IPS-20b (cell line): ENCODE results near the gene ARHGDIA.
"Not testable (repeated sequence)": the region's sequence is repeated elsewhere in the genome, so short reads cannot be mapped to it uniquely, and the experiment has no call there.

Experiments
- H3K27ac ChIP-seq: one replicate; pipeline ENCODE4 v1.5.1; 2013; ENCODE audit warnings: low read length
- H3K27me3 ChIP-seq: 2 replicates; pipeline ENCODE4 v1.6.1; 2013; ENCODE audit warnings: mild to moderate bottlenecking, low read length, inconsistent platforms; ENCODE audit not compliant: insufficient read depth
- H3K36me3 ChIP-seq: 2 replicates; pipeline ENCODE4 v1.6.1; 2013; ENCODE audit warnings: low read depth, mild to moderate bottlenecking, inconsistent platforms, low read length, moderate library complexity; ENCODE audit not compliant: insufficient read depth
- H3K4me1 ChIP-seq: 2 replicates; pipeline ENCODE4 v1.6.1; 2013; ENCODE audit warnings: mild to moderate bottlenecking, control low read depth, inconsistent platforms, low read length, moderate library complexity; ENCODE audit not compliant: insufficient read depth
- H3K4me3 ChIP-seq: 2 replicates; pipeline ENCODE4 v1.5.1; 2013; ENCODE audit warnings: mild to moderate bottlenecking, low read length, inconsistent platforms
- H3K9ac ChIP-seq: 2 replicates; pipeline ENCODE4 v1.6.1; 2013; ENCODE audit warnings: low read depth, mild to moderate bottlenecking, inconsistent platforms, low read length, moderate library complexity
- H3K9me3 ChIP-seq: 2 replicates; pipeline ENCODE4 v1.6.1; 2013; ENCODE audit warnings: mild to moderate bottlenecking, low read depth, low read length, inconsistent platforms; ENCODE audit not compliant: insufficient read depth

ARHGDIA gene

DNA sequence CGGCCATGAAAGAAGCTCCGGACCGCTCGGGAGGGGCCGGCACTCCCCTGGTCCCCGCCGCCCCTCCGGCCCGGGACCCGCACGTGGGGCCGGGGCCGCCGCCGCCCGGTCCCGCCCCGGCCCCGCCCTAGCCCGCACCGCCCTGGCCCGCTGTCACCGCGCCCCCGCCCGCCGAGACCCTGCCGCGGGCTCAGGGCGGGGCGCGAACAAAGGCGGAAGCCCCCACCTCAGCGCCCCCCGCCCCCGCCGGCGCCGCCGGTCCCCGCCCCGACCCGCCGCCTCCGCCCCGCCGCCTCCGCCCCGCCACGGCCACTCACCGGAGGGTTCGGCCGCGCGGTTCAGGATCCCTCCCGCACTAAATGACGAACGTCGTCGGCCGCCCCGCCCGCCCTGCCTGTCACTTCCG lies at the start of gene ARHGDIA:
Gene ARHGDIA (minus strand): TSS at position 357 of the 406 bp plus-strand sequence. CDS start 1,407 bp downstream, outside the sequence.
- peak within 1 kb of the TSS; percentile 91 for H3K4me3 ChIP-seq
- peak within 1 kb of the TSS; percentile 98 for H3K9ac ChIP-seq
- no peaks in the 10 kb centered on the region for H3K27me3 ChIP-seq
- peak within 1 kb of the TSS; percentile 76 for H3K27ac ChIP-seq
- peaks cover 7% of the 10 kb centered on the region; the same call in 1 of the 2 replicates for H3K36me3 ChIP-seq
- no peaks in the 10 kb centered on the region for H3K9me3 ChIP-seq
- no peaks in the 10 kb centered on the region for H3K4me1 ChIP-seq

DNA sequence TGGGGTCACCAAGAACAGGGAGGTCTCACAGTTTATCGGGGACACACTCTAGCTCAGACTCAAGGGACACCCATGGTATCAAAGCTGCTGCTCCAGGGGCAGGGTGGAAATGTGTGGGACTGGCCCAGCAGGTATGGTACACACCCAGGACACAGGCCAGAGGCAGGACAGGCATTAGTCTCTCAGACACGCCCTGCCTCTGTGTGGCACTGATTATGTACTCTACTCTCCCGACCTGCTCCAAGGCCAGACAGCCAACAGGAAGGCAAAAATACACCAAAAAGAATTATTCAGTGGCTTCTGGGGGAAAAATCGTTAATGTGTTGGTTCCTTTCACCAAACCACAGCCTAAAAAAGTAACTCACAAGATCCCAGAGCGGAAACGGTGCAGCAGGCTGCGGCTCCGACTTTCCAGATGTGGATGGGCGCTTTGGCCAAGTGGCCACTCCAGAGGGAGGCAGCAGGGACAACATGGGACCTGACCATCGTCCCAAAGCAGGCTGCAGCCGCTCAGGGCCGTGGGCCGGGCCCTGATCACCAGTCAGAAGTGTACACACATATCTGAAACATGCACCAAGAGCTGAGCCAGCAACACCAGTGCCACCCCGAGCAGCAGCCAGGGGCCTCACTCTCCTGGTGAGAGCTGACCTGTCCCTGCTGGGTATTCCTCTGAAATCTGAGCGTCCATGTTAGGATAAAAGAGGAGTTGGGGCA lies 47.9 kb upstream of the ARHGDIA start:
- Histone ChIP-seq H3K9ac (no peak overlapping the region), H3K27ac (no peak overlapping the region), H3K4me1 (peaks cover 10% of the 10 kb centered on the region; the same call in 1 of the 2 replicates), H3K9me3 (no peaks in the 10 kb centered on the region), H3K27me3 (no peaks in the 10 kb centered on the region), H3K36me3 (peaks cover 55% of the 10 kb centered on the region), H3K4me3 (no peak overlapping the region)

DNA sequence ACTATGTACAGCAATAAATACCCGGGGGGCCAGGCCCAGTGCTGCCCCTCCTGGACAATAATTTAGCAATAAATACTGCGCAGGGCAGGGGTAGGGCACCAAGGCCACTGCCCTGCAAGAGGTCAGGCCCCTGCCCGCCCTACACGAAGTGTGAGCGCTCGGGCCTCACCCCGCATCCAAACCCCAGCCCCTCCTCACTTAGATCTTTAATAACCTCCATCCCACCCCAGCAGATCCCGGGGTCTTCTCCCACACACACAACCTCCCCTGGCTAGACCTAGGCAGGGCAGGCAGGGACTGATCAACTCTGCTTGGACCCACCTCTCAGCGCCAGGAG lies 47.2 kb upstream of the ARHGDIA start:
- not testable (repeated sequence) for H3K4me1 ChIP-seq, H3K27ac ChIP-seq, H3K9ac ChIP-seq, H3K9me3 ChIP-seq, H3K27me3 ChIP-seq
- Histone ChIP-seq H3K4me3 (peak overlapping the region; percentile 42; the same call in 1 of the 2 replicates), H3K36me3 (peaks cover 62% of the 10 kb centered on the region)

GRCh38 chr17:81917565-81918332 lies 46.6 kb upstream of the ARHGDIA start, which contains the start of gene SIRT7:
TSS of gene SIRT7 (minus strand) at chr17:81918176. CDS start at chr17:81918131, 45 bp downstream.
- Histone ChIP-seq H3K4me1 (peaks cover 6% of the 10 kb centered on the region; the same call in 1 of the 2 replicates), H3K4me3 (peak within 1 kb of the TSS; percentile 64), H3K9ac (peak within 1 kb of the TSS; percentile 50; the same call in 1 of the 2 replicates), H3K27me3 (no peaks in the 10 kb centered on the region), H3K36me3 (peaks cover 66% of the 10 kb centered on the region), H3K27ac (no peak within 1 kb of the TSS), H3K9me3 (no peaks in the 10 kb centered on the region)

DNA sequence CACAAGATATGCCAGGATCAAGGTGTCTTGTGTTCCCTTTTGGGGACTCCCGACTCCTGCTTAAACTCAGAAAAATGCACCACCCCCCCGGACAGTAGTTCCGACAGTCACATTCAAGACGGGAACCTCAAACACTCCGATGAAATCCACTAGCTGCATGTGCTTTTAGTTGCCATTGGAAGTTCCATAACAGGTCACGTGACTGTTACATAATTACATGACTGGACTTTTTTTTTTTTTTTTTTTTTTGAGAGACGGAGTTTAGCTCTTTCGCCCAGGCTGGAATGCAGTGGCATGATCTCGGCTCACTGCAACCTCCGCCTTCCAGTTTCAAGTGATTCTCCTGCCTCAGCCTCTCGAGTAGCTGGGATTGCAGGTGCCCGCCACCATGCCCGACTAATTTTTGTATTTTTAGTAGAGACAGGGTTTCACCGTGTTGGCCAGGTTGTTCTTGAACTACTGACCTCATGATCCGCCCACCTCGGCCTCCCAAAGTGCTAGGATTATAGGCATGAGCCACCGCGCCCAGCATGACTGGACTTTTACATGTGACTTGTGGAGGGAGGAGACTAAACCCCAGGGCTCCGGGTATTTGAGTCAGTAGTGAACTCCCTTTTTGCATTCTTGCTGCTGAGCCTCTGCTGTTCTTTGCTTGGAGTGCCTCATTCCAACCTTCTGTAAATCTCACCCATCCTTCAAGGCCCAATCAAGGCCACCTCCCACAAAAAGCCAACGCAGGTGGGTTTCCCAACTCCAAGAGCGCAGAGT lies 45.3 kb upstream of the ARHGDIA start:
- peak overlapping the region; percentile 64; the same call in 1 of the 2 replicates for H3K4me3 ChIP-seq
- no peak overlapping the region for H3K9ac ChIP-seq
- H3K36me3 ChIP-seq = peaks cover 55% of the 10 kb centered on the region
- H3K27ac ChIP-seq = no peak overlapping the region
- H3K4me1 ChIP-seq = peaks cover 6% of the 10 kb centered on the region; the same call in 1 of the 2 replicates
- no peaks in the 10 kb centered on the region for H3K9me3 ChIP-seq
- H3K27me3 ChIP-seq = no peaks in the 10 kb centered on the region

- Histone ChIP-seq H3K27me3 (peaks cover 4% of the 10 kb centered on the region; the same call in 1 of the 2 replicates), H3K9me3 (no peaks in the 10 kb centered on the region), H3K36me3 (peaks cover 44% of the 10 kb centered on the region), H3K27ac (no peak overlapping the region), H3K9ac (no peak overlapping the region), H3K4me3 (no peak overlapping the region), H3K4me1 (peaks cover 6% of the 10 kb centered on the region; the same call in 1 of the 2 replicates)
Measured at GRCh38 chr17:81915331-81915730, 44.2 kb upstream of the ARHGDIA start.

DNA sequence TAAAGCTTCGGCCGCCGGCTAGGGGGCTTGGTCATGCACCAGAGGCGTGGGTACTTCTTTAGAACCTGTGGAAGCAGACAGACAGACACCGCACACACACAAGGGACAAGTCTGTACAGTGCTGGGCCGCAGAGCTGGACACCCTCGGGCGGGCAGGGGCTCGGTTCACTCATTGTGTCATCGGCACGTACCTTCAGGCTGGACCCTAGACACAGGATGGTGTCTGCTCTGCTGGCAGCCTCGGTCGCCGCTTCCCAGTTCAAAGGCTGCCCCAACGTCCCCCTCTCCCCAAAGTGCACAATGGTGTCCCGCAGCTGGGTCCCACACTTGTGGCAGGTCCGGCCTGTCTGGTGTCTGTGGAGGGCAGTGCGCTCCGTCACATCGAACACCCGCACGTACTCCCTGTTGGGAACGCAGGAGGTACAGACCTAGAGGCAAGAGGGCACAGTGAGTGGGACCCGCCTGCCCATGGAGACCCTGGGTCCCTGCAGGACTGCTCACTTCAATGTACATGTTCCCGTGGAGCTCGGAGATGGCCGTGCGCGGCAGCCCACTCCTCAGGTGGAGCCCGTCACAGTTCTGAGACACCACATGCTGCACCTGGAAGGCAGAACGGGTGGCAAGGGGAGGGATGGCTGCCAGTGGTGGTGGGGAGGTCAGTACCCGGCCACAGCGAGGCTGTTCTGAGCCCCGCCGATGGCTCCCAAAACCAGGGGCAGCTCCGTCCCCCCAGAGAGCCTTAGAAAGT lies 43.1 kb upstream of the ARHGDIA start:
- H3K9me3 ChIP-seq = no peaks in the 10 kb centered on the region
- H3K27me3 ChIP-seq = peaks cover 6% of the 10 kb centered on the region; the same call in 1 of the 2 replicates
- peaks cover 6% of the 10 kb centered on the region; the same call in 1 of the 2 replicates for H3K4me1 ChIP-seq
- H3K9ac ChIP-seq = no peak overlapping the region
- no peak overlapping the region for H3K4me3 ChIP-seq
- H3K36me3 ChIP-seq = peaks cover 35% of the 10 kb centered on the region
- no peak overlapping the region for H3K27ac ChIP-seq

- Histone ChIP-seq H3K4me1 (peaks cover 6% of the 10 kb centered on the region; the same call in 1 of the 2 replicates), H3K4me3 (no peak overlapping the region), H3K27me3 (peaks cover 6% of the 10 kb centered on the region; the same call in 1 of the 2 replicates), H3K9me3 (no peaks in the 10 kb centered on the region), H3K36me3 (peaks cover 29% of the 10 kb centered on the region), H3K27ac (no peak overlapping the region), H3K9ac (no peak overlapping the region)
Measured at GRCh38 chr17:81913394-81914102, 42.4 kb upstream of the ARHGDIA start.

DNA sequence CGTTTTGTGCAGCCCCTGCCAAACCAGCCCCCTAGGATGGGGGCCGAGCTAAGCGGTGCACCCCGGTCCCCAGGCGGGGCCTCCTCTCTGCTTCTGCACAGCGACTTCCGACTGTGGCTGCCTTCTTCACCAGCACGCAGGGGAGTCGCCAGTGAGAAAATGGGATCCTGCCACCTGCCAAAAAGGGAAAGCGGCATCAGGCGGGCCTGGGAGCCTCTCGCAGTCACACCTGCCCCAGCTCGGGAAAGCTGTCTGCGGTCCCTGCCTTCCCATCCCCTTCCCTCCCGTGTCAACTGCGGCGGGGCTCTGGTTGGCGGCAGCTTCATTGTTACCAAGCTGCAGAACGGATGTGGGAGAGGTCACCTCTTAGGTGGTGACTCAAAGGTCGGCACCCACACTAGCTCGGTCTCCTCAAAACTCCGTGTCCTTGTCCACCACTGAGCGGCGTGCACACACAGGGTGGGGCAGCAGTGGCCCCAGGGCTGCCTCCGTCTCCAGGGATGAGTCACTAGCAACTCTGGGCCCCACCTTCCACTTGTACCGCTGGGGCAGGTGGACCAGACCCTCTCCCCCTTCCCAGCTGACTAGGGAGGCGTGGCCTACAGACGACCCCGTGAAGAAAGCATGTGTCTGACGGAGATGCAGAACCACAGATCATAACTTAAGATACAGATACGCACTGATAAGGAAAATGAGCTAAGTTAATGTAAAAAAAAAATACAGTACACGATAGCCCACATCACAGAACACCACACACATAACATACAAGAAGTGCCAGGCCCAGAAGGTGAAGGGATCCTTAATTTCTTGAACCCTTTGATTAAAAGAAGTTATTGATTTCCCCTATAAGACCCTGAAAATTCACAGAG lies 41.5 kb upstream of the ARHGDIA start:
- Histone ChIP-seq H3K27ac (no peak overlapping the region), H3K9ac (no peak overlapping the region), H3K27me3 (peaks cover 6% of the 10 kb centered on the region; the same call in 1 of the 2 replicates), H3K4me1 (peaks cover 6% of the 10 kb centered on the region; the same call in 1 of the 2 replicates), H3K36me3 (peaks cover 32% of the 10 kb centered on the region), H3K9me3 (no peaks in the 10 kb centered on the region), H3K4me3 (no peak overlapping the region)

DNA sequence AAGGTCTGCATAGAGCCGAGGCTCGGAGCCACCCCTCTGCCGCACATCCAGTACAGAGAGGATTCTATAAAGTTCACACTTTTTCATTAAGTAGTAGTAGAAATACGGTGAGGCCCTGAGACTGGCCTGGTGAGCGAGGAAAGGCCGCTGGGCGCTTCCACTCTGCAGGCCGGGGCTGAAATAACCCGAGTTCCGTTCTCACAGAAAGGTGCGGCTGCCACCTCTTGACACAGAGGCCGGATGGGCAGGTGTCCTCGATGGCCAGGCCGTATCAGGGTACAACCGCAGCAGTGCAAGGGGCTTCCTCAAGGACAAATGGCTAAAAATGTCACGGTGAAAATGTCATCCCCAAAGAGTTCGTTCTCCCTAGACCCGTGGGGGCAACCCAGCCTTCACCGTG lies 40.8 kb upstream of the ARHGDIA start:
- Histone ChIP-seq H3K4me1 (peaks cover 3% of the 10 kb centered on the region; the same call in 1 of the 2 replicates), H3K27me3 (peaks cover 6% of the 10 kb centered on the region; the same call in 1 of the 2 replicates), H3K27ac (no peak overlapping the region), H3K9ac (no peak overlapping the region), H3K36me3 (peaks cover 36% of the 10 kb centered on the region), H3K4me3 (peak overlapping the region; percentile 56; the same call in 1 of the 2 replicates), H3K9me3 (no peaks in the 10 kb centered on the region)
